Activated CD8-positive, alpha-beta memory T cell treated with anti-CD3 and anti-CD28 coated beads for 36 hours (primary cell): ENCODE data around the gene MLF1. TPM values are rescaled to one million over a fixed set of nuclear protein-coding genes. Genes with fewer than 3 reads are reported as not detected.
"Not testable (repeated sequence)": the region's sequence is repeated elsewhere in the genome, so short reads cannot be mapped to it uniquely, and the experiment has no call there.

Experiments used
- CTCF ChIA-PET: fragments of 350-600 bp; sonication (Branson Sonifier 250); formaldehyde crosslinking; loops from one replicate; lab custom pipeline; 2021; ENCODE audit warnings: antibody characterized with exemption; lab: Charles Lee
- POLR2A ChIA-PET: fragments of 350-600 bp; sonication (Branson Sonifier 250); formaldehyde crosslinking; loops from one replicate; lab custom pipeline; 2021; ENCODE audit warnings: antibody characterized with exemption; lab: Charles Lee
- total RNA-seq, 2 experiments: library from RNA; stranded (reverse); gene quantifications; one replicate each; pipeline ENCODE4 v1.2.3, GENCODE V29; 2021

MLF1 gene, protein sequence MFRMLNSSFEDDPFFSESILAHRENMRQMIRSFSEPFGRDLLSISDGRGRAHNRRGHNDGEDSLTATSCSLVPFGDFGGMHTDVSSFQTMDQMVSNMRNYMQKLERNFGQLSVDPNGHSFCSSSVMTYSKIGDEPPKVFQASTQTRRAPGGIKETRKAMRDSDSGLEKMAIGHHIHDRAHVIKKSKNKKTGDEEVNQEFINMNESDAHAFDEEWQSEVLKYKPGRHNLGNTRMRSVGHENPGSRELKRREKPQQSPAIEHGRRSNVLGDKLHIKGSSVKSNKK
- total RNA-seq, result 1 to 10 TPM; 2.8 to 4.7 TPM

DNA sequence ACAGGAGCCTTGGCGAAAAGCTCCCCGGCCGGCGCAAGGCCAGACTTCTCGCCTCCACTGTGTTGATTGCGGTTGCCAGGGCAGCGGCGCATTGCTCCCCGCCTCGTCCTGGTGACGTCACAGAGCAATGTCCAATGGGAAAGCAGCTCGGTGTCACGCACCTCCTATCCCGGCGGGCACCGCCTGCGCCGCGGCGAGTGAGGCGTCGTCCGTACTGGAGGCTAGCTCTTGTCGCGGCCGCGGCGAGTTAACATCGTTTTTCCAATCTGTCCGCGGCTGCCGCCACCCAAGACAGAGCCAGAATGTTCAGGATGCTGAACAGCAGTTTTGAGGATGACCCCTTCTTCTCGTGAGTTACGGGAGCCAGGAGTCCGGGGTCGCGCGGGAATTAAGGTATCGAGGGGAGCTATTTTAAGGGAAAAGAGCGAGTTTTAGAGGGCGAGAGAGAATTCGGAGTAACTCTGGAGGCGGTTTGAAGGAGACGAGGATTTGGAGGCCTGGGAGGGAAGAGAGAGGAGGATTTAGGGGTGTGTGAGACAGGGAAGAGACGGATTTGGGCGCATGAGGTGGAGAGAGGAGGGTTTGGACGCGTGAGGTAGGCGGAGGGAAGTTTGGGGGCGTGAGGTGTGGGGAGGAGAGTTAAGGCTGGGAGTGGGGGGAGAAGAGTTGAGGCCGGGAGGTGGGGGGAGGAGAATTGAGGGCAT, at the start of gene MLF1:
MLF1 (plus strand) TSS at position 196 of the 704 bp plus-strand sequence; CDS start at position 303, 107 bp downstream.
- ChIA-PET CTCF (interaction anchor here (0.9 to 2.1 kb wide), 3 partner anchors 32 to 73 kb away, joined by 3 to 8 read pairs (median 3); partner anchors contain the start of gene GFM1), POLR2A (interaction anchor here (0.5 to 1.5 kb wide), 2 partner anchors 71 to 73 kb away, joined by 5 to 6 read pairs; partner anchors contain the start of gene GFM1)

DNA sequence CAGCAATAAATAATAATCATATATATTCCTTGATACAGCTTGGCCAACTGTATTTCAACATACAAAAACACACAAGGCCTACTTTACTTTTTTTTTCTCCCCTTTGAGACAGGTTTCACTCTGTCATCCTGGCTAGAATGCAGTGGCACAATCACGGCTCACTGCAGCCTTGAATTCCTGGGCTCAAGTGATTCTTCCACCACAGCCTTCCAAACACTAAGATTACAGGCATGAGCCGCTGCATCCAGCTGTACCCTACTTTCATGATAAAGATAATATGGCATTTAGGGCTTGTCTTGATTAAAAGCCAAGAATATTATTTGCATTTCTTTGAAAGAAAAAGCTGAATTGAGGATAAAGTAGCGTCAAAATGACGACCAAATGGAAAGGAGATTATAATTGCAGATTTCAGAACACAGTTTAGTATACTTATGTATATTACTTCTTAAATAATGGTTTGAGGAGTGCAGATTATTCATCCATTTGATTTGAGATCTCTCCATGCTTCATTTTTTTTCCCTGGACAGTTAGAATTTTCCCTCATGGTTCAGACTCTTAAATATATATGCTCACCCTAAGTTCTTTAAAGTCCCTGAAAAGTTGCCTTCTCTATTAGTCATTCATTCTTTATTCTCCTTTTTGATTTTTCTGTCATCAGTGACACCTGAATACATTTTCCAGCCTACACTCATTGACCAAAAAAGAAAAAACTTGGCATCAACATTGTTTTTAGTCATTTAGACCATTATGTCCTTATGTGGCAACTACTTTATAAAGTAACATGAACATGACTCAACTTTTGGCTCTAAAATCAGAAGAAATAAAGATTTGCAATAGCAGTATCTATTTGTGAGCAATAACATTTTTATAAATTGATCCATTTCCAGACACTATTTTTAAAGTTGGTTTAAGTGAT, 48.5 kb upstream of the MLF1 start:
- ChIA-PET CTCF (no interaction called here), POLR2A (no interaction called here)

GRCh38 chr3:158528076-158528674, 42.8 kb upstream of the MLF1 start:
- CTCF ChIA-PET, result no interaction called here
- POLR2A ChIA-PET, result no interaction called here

GRCh38 chr3:158531334-158531733, 39.7 kb upstream of the MLF1 start:
- POLR2A ChIA-PET, result no interaction called here
- CTCF ChIA-PET, result no interaction called here

DNA sequence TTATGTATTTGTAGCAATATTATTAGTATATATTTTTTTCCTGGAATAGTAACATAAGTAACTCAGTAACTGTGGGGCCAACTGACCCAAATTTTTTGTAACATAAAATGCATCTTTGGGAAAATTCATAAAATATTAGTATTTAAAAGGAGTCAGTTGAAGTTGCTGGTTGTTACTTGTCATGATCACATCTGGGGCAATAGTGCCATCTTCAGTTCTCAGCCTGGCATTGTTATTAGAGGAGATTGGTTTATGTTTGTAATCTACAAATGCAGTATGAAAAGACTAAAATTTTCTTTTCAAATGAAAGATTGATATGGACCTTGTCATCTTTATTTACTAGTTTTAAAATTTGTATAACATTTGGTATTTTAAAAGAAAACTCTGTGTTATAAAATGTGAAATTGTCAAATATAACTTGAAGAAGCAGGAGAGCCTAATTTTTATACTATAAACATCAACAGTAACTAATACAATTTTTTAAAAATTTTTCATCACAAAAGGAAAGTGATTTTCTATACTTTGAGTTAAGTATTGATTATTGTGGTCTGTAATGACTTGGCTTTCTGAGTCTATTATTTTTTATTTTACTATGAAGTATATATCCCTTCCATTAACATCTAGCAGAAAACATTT, 38.8 kb upstream of the MLF1 start:
- CTCF ChIA-PET, result no interaction called here

GRCh38 chr3:158535918-158536317, 35.1 kb upstream of the MLF1 start:
- ChIA-PET CTCF (no interaction called here), POLR2A (no interaction called here)

More for the DNA sequence above, 38.8 kb upstream of the MLF1 start:
- POLR2A ChIA-PET, result no interaction called here

DNA sequence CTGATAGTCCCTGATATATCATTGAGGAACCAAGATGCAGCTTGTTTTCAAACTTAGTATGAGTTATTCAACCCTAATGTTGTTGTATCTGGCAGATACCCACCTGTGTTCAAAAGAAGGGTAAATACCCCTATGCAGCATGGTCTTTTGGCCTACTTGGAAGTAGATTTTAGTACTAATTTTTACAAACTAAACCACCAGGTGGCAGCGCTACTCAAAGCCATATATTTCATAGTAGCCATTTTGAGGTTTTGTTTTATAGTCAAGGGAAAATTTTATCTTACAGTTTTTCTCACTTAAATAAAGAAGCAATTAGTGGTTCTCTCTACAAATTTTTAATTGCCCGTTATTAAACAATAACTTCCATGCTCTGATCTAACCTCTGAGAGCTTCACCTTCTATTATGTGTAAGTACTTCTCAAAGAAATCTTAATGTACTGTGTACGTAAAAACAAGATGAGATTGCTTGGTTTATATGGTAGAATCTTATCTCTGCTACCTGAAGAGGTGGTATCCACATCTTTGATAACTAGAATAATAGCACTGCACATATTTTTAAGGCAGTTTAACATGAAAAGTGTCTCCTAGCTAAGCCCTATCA, 31.5 kb upstream of the MLF1 start:
- ChIA-PET POLR2A (no interaction called here), CTCF (interaction anchor here (1.1 kb wide), 2 partner anchors 13 to 31 kb away, joined by 3 read pairs; no protein-coding TSS in a partner anchor)

- ChIA-PET CTCF (interaction anchor here (1.1 kb wide), 1 partner anchor 14 kb away, joined by 3 read pairs; no protein-coding TSS in a partner anchor), POLR2A (no interaction called here)
These were observed 30.9 kb upstream of the MLF1 start for GRCh38 chr3:158540066-158540465.

- POLR2A ChIA-PET, result no interaction called here
These were observed 22.3 kb upstream of the MLF1 start for GRCh38 chr3:158548691-158549090.

DNA sequence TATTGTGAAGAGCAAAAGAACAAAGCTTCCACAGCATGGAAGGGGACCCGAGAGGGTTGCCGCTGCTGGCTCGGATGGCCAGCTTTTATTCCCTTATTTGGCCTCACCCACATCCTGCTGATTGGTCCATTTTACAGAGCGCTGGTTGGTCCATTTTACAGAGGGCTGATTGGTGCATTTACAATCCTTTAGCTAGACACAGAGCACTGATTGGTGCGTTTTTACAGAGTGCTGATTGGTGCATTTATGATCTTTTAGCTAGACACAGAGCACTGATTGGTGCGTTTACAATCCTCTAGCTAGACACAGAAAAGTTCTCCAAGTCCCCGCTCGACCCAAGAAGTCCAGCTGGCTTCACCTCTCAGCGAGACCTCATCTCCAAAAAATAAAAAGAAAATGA, 21.1 kb upstream of the MLF1 start:
- POLR2A ChIA-PET, CTCF ChIA-PET: not testable (repeated sequence)

More at GRCh38 chr3:158548691-158549090, 22.3 kb upstream of the MLF1 start:
- CTCF ChIA-PET, result no interaction called here

DNA sequence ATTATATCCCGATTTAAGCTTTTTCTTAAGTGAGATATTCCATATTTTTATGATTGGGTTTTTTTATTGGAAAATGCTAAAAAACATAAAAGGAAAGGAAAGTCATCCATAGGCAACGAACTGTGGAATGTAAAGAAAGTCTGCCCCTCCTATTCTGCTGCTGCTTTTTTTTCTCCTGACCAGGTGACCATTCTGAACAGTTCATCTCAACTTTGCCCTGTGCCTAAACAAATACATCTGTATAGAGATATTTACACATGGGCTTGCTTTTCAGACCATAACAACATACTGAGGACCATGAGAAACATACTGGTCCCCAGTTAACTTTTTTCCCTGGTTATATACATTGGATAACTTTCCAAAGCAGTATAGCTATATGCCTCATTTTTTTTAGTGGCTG, 18.9 kb upstream of the MLF1 start:
- ChIA-PET POLR2A (no interaction called here), CTCF (interaction anchor here (0.6 kb wide), 1 partner anchor 315 kb away, joined by 3 read pairs; no protein-coding TSS in a partner anchor)

- ChIA-PET CTCF (no interaction called here), POLR2A (no interaction called here)
These were observed 11.5 kb upstream of the MLF1 start for GRCh38 chr3:158559504-158559903.

- POLR2A ChIA-PET, result no interaction called here
- CTCF ChIA-PET, result no interaction called here
These were observed 10.0 kb upstream of the MLF1 start for GRCh38 chr3:158560979-158561378.

DNA sequence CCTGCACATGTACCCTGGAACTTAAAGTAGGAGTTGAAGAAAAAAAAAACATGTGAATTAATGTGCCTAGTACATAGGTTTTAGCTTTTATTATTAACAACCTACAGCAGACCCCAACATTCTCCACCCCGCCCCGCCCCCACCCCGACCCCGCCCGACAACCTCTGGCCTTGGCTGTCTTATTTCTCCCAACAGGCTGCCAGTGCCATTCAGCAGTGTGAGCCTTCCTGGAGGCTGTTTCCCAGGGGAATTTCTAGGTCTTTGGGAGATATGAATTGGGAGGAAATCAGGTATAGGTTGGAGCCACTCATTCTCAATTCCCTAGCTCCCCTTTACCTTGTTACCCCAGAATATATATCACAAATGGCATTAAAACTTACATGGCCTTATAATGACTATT, 8.3 kb upstream of the MLF1 start:
- ChIA-PET POLR2A (no interaction called here), CTCF (no interaction called here)

DNA sequence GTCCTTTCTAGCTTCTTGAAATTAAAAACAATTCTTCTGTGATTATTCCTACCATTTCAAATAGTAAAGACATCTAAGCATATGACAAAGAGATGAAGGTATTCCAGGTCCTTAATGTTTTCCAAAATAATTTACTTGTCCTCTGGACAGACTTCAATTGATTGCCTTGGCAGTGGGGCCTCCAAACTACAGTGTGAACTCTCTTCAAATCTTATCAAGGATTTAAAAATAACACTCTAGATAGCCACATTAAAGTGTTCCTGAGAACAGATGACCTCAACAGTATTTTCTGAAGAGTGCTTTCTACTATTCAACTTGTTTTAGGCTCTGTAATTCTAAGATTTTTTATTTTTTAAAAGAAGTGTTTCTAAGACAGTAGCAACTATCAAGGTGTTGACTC, 7.9 kb upstream of the MLF1 start:
- POLR2A ChIA-PET, result no interaction called here
- CTCF ChIA-PET, result no interaction called here

DNA sequence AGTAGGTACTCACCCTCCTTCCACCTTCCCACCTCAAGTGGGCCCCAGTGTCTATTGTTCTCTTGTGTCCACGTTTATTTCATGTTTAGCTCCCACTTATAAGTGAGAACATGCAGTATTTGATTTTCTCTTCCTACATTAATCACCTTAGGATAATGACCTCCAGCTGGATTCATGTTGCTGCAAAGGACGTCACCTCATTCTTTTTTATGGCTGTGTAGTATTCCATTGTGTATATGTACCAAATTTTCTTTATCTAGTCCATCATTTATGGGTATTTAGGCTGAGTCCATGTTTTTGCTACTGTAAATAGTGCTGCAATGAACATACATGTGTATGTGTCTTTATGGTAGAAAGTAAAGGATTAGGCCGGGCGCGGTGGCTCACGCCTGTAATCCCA, 5.9 kb upstream of the MLF1 start:
- CTCF ChIA-PET, result no interaction called here
- POLR2A ChIA-PET, result no interaction called here

DNA sequence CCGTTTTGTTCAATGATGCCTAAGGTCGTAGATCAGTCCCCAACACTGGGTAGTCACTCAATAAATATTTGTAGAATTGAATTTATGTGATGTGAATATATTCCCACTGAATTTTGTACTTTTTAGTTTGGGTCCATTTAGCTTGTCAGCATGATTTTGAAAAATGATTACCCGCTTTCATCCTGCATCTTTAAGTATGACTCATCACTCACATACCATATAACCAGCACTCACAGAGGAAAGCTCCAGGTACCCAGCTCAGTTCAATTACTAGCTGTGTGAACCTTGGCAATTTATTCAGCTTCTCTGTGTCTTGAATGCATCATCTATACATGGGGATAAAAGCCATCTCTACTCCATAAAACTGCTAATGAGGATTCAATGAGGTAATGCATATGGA, 2.2 kb upstream of the MLF1 start:
- ChIA-PET CTCF (no interaction called here), POLR2A (no interaction called here)

- POLR2A ChIA-PET, result interaction anchor here (0.5 to 1.5 kb wide), 2 partner anchors 72 to 460 kb away, joined by 3 to 5 read pairs; partner anchors contain the start of gene RSRC1
- CTCF ChIA-PET, result interaction anchor here (1.2 to 2.1 kb wide), 2 partner anchors 30 to 75 kb away, joined by 3 to 8 read pairs; partner anchors contain the start of gene GFM1
These were observed 1.2 kb upstream of the MLF1 start for GRCh38 chr3:158569794-158570193.
